HG03139 (cell line): ENCODE measurements around the gene COL6A2.
"Not testable (repeated sequence)": the region's sequence is repeated elsewhere in the genome, so short reads cannot be mapped to it uniquely, and the experiment has no call there.

ENCODE experiments used
- ATAC-seq: cut with Tn5 transposase; IDR thresholded peaks from one replicate; pipeline ENCODE4 v1.9.1; 2021; ENCODE audit not compliant: unreplicated experiment

The COL6A2 gene

DNA sequence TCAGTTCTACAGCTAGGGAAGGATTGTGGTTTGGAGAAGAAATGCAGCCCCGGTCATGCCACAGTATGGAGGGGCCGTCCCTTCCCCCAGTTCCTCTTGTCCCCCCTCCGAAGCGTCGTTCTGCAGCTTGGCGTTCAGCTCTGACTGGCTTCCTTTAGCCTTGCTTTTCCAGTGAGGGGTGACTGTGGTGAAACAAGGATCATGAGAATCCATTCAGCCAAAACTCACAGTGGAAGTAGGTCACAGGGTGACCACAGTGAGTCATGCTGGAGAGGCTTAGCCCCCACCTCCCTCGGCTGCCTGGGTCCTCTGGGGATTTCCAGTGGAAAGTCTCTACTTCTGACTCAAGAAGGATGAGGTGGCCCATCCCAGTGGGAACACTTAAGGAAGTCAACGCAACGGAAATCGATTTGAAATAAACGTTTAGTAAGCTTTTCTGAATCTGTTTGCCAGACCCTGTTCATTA lies 37.3 kb upstream of the COL6A2 start:
- ATAC-seq, result no peak

DNA sequence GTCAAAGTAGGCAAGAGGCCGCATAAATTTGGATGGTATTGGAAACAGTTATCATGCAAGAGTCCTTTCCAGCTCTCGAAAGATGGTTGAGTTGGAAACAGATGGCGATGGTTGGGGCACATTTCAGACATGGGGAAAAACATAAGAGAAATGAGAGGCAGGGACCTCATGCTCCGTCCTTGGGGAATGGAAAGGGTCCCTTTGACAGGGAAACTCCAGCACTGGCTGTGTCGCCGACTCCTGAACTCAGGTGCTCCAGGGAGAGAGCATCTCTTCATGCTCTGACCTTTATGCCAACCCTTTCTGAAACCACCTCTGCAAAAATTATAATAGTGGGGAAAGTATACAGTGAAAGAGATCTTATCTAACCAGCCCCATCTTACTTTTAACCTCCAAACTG lies 36.8 kb upstream of the COL6A2 start:
- no peak for ATAC-seq

DNA sequence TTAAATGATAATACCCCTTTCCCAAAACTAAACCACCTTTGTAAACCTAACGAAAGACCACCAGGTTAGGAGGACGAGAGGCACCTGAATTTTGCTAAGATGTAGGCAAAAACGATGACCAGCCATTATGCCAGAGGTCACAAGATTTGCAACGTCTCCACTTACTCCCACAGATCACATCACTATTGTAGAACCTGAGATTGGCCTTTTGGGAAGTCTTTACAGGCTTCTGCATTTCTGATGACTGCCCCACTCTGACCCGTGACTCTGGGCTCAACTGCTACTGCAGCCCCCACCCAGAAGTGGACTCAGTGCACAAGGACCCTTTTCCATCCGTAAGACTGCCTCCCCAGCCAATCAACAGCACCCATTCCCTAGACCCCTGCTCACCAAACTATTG lies 36.4 kb upstream of the COL6A2 start:
- ATAC-seq, result no peak

DNA sequence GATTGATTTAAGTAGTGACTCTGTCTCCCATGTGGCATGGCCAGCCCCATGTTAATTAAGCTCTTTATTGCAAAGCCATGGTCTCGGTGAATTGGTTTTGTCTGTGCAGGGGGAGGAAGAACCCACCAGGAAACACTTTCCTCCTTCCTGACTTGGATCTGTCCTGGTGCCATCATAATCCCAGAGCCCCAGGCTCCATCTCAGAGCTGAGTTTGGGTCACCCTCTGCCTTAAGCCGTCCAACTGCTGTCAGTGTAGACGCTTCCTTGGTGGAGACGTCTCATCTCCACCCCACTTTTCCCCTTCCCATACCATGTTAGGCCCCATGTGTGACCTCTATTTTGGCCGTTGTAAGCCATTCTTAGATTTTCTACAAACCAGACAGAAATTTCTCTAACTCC lies 36.0 kb upstream of the COL6A2 start:
- no peak for ATAC-seq

DNA sequence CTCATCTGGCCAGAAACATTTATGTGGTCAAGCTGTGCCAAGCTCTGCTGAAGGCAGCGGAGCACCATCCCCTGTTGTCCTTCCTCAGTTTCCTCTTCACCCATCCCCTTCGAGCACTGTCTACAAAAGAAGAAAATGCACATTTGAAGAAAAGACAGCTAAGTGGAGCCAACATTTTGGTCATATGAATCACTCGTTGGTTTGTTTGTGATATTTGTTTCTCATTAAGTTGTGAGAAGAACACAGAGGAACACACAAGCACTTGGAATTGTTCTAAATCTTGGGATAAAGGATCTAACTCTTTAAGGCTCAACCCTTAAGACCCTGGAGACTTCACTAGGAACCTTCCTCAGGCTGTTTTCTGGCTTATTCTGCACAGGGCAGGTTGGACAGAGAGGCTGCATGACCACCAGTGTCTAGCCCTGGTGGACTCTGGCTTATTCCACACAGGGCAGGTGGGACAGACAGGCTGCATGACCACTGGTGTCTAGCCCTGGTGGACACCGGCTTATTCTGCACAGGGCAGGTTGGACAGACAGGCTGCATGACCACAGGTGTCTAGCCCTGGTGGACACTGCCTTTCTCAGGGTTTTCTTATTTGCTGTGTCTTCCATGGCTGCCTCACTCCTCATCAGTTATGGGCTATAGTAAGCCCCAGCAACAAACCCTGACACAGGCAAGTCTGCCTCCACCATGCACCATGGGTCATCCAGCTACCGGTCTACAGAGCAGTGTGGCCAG lies 35.3 kb upstream of the COL6A2 start:
- no peak for ATAC-seq

DNA sequence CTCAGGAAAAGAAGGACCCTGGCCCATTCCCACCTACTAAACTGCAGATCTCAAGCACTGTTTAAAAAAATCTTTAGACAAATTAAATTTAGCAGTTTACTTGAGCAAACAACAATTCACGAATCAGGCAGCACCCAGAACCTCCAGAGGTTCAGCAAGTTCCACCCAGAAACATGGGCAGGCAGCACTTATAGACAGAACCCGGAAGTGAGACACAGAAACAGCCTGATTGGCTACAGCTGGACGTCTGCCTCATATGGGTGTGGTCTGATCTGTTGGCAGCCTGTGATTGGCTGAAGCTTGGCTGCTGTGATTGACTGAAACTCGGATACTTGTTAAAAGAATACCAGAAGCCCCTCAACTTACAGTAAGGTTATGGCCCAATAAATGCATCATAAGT lies 34.7 kb upstream of the COL6A2 start:
- no peak for ATAC-seq

DNA sequence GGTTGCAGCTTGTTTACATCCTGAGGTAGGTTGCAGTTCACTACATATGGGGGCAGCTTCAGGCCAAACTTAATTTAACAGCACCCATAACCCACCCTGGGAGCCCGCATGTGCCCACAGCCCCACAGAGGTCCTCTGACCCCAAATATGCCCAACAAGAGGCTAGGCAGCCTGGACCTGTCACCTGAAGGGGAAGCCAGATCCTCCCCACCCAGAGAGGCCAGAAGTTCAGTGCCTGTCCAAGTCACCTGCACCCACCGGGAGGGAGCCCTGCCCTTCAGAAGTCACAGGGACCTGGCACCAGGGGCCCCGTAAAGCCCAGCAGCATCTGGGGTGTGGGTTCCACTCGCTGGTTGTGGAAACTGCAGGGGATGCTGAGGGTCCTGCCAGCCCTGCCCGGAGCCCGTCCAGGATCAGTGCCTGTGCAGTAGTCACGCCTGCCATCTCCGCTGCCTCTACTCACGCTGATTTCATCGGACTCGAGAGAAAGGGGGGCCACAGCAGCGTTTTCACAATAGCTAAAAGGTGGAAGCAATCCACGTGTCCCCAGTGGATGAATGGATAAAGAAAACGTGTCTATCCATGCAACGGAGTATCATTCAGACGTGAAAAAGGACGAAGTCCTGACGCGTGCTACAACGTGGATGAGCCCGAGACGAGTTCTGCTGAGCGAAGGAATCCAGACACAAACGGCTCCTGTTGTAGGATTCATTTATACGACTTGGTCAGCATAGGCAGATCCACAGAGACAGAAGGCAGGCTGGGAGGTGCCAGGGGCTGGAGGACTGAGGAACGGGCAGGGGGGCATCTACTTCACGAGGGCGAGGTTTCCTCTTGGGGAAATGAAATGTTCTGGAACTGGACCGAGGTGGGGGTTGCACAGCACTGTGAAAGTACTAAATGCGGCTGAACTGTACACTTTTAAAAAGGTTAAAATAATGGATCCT lies 33.9 kb upstream of the COL6A2 start:
- no peak for ATAC-seq

DNA sequence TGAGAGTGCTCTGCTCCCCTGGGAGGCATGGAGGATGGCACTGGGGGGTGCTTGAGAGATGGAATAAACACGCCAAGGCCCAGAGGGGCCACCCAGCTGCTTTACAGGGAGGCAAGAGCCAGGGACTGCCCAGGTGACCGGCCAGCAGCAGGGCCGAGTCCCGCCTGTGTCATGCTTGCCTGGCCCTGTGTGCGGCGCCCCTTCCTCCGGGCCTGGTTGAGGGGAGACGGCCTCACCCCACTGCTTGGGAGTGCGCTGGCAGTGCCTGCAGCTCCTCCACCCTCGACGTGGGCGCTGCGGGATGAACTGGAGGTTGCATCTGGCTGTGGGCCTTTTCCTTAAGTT lies 33.1 kb upstream of the COL6A2 start:
- ATAC-seq, result no peak

DNA sequence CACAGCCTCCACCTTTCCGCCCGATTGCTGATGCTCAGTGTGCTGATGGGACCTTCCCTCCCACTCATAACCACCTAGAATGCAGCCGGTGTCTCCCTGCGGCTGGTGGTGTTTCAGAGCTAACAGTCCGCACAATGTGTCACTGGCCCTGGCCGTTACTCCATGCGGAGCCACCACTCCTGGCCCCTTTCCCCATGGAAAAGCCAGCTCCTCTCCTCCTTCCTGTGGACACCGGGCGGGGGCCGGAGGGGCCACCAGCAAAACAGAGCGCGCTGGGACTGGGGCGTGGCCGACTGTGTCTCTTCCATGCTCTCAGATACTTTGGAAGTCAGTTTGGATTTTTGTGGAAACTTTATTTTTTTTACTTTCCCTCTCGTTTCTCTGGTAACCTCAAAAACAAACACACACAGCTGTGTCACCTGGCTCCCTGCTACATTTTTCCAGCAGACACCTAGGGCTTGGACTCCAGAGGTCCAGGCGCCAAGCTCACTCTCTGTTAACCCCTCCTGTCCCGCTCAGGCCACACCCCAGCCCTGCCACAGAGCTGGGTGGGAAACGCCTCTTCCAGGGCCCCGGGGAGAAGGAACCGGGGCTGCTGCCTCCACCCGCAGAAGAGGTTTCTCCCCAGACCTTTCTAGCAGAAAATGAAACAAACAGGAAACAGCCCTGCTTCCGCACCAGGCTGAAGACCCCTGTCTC lies 32.5 kb upstream of the COL6A2 start:
- no peak for ATAC-seq

DNA sequence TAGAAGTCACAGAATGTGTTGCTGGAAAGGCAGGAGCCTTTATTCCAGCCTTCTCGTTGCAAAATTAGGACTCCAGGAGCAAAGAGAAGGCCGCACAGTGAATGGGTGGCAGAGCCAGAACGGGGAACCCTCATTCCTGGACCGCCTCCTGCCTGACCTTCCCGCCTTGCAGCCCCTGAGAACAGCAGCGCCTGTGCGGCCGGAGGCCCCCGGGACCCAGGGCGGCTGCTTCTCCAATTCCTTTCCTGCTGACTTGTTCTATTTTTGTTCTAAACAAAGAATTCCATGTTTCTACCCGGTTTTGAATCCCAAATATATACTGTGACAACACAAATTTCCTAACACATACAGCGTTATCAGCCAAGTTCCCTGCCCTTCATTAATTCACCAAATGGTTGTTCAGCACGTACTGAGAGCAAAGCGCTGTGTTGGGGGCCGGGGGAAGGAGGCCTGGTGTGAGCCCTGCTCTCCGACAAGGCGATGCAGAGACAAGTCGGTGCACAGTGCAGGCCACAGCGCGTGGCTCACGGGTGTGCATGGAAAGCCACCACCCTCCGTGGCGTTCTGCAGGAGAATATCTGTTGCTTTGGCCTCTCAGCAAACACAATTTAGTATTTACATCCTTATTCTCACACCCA lies 31.9 kb upstream of the COL6A2 start:
- no peak for ATAC-seq

DNA sequence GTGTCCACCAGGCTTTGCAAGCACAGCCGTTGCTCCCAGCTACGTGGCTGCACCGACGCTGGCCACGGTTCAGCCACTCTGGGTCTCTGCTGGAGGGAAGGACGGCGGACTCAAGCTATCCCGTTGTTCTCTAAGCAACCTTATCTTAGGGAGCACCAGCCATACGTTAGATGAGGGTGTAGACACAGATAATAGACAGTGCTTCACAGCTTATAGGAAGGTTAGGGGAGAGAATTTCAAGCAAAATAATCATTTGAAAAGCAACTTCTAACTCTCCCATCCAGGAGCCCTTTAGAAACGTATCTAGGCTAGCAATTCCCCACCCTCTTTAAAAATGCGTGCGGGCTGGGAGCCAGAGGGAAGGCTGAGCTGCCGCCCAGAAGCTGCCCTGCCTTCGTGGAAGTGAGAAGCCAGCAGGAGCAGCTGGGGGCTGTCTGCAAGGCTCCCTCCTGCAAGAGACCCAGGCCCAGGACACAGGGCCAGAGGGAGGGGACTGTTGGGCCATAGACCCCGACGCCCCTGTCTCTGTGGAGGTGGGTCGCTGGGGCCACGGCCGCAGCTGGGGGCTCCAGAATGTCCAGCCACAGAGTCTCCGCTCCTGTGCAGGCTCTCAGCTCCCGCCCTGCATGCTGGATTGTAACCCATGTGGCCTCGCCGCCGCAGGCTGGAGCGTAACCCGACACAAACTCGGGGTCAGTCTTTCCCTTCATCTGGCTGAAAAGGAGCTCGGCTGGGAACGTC lies 31.2 kb upstream of the COL6A2 start:
- no peak for ATAC-seq

DNA sequence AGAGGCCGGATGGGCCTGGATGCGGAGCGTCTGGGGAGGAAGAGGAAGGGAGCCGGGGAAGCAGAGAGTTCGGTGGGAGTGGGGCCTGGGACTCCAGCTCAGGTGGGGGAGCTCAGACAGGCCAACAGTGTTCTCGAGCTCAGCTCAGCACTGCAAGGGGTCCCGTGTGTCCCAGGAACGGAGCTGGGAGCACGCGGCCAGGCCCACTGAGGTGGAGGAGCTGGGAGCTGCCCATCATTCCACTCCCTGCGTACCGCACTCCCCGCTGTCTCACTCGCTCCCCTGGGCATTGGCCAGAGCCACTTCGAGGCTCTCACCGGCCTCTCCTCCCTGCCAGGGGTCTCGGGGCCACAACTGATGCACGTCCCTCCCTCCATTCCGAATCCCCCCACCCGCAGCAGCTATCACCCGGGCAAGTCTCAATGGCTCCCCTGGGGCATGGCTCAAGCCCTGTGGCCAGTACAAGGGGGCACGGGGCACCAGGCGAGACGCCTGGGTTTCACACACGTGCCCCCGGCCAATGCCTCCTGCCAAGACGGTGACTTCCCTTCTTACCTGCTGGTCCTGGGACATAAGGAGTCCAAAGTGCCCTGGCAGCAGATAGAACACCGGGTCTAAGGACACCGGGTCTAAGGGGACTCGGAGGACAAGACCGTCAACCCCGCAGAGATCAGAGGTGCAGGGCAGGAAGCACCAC lies 30.3 kb upstream of the COL6A2 start:
- ATAC-seq, result no peak

DNA sequence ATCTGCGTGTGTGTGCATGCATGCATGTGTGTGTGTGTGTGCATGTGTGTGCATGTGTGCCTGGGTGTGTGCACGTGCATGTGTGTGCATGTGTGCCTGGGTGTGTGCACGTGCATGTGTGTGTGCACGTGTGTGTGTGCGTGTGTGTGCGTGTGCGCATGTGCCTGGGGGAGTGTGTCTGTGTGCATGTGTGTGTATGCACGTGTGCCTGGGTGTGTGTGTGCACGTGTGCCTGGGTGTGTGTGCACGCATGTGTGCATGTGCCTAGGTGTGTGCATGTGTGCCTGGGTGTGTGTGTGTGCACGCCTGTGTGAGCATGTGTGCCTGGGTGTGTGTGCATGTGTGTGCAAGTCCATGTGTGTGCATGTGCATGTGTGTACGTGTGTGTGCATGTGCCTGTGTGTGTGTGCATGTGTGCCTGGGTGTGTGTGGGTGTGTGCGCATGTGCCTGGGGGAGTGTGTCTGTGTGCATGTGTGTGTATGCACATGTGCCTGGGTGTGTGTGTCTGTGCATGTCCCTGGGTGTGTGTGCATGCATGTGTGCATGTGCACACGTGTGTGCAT lies 29.3 kb upstream of the COL6A2 start:
- ATAC-seq, result no peak

DNA sequence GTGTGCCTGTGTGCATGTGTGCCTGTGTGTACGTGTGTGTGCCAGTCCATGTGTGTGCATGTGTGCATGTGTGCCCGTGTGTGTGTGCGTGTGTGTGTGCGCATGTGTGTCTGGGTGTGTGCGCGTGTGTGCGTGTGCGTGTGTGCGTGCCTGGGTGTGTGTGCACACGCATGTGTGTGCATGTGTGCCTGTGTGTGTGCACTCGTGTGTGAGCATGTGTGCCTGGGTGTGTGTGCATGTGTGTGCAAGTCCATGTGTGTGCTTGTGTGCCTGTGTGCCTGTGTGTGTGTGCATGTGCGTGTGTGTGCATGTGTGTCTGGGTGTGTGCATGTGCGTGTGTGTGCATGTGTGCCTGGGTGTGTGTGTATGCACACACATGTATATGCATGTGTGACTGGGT lies 28.7 kb upstream of the COL6A2 start:
- no peak for ATAC-seq

DNA sequence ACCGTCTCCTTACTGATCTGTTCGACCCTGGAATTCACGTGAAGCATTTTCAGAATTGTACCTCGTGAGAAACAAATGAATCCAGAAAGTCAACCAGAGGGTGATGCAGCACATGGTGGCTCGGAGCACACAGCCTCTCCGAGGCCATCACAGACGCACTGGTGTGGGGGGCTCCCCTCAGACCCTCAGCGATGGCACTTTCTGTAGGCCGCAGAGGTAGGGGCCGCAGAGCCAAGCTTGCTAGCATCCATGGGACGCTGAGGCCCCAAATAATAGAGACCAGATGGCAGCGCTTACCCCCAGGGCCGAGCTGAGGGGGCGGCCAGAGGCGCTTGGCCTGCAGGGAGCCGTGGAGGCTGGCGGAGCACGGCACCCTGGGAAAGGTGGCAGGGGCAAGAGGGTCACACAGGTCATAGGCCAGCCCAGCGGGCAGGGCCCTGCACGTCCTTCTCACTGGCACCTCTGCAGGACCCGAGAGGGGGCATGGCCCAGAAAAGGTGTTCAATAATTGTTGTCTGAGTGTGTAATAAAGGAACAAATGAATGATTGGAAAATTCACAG lies 28.1 kb upstream of the COL6A2 start:
- ATAC-seq, result no peak

DNA sequence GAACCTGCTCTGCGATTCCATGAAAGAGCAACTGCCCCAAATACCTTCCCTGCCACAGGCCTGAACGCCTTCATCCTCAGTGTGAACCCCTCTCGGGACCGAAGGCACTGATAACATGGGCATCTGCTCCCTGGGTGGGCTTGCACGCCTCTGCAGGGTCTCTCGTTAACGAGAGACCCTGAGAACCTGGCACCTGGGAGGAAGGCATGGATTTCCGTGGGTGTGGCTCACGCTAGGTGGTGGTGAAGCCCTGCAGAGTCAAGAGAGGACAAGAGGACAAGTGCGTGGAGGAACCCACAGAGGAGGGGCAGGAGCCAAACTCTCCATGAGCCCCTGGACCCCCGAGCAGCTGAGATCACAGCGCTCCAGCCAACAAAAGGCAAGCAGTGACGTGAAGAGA lies 26.8 kb upstream of the COL6A2 start:
- ATAC-seq, result no peak

DNA sequence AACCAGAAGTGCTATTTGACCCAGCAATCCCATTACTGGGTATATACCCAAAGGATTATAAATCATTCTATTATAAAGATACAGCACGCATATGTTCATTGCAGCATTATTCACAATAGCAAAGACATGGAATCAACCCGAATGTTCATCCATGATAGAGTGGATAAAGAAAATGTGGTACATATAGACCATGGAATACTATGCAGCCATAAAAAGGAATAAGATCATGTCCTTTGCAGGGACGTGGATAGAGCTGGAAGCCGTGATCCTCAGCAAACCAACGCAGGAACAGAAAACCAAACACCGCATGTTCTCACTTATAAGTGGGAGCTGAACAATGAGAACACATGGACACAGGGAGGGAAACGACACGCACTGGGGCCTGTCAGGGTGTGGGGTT lies 21.2 kb upstream of the COL6A2 start:
- ATAC-seq, result not testable (repeated sequence)

DNA sequence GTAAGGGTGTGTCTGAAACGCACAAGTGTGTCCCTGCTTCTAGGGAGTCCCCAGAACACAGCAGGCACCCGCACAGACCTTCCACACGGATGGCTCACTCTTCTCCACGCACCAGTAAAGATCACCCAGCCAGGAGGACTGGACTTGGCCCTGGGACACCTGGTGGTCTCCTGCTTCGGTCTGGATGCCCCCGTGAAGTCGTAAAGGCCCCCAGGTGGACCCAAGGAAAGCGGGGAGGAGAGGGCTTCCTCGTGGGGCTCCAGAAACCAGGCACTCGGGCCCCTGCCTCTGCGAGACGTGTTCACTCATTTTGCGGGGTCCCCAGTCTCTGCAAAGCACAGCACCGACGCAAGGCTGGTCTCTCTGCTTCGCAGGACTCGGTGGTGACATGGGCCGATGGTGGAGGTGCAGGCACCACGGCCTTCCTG lies 20.2 kb upstream of the COL6A2 start:
- ATAC-seq, result no peak

DNA sequence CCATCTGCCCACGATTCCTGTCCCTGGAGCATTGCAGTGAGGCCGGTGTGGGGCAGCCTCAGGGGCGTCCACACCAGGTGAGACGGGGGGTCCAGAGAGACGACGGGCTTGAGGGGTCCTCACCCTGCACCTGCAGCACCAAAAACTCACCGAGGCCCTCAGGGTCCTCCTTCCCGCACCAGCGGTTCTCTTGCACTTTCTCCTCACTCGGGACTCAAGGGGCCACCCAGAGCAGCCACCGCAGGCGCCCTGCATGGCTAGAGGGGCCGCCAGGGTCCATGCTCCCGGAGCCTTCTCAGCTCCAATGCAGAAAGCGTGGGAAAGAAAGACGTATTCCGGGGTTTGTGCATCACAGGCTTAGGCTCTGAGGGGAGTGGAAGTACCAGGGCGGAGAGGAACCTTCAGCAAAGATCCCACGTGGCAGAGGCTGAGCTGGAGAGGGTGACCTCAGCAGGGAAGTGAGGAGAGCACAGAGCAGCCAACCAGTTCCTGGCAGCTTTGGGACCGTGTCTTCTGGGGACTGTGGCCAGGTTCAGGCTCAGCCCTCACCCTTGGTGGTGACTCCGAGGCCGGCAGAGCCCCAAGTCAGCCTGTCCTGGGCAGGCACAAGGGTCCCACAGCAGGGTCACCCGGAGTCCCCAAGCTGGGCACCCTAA lies 19.5 kb upstream of the COL6A2 start:
- no peak for ATAC-seq
